ENCODE results near the gene AGPAT1.

DNA sequence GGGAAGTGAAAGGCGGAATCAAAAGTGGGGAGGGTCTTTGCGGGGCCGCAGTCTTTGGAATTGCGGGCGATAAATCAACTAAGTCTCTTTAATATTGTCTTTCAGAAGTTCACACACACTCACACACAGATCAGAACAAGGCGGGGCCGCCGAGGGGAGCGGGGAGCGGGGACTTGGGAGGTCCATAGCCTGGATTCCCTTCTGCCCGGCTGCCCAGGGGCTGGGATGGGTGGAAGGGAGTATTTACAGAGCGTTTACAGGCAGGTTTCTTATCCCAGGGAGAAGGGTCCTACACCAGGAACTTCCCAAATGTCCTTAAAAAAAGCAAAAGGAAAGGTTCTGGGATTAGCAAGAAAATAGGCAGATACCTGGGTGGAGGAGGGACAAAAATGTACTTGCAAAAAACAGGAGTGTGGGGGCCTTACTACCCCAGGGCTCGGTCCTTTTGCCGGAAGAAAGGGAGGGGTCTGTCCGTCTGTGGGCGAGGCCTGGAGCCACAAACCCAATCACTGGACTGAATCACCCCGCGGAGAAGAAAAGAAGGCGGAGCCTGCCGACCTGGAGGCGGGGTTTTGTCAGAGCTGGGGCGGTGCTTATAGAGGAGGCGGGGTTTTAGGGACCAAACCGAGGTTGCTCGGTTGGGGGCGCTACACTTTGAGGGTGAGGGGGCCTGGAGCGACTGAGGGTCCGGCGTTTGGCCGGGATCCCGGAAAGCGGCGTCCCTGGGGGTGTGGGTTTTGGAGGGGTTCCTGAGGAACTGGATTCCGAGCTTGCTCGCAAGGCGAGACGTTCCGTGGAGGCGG lies 27.4 kb downstream of the AGPAT1 start:
- TF ChIP-seq EZH2 (IDR thresholded peaks at IDR 0.05) (no peak), POLR2AphosphoS5 (IDR thresholded peaks at IDR 0.05; ENCODE audit: borderline replicate concordance, low read depth, low read length) (no peak)
